ENCODE measurements around the gene PLCD3.
A peak's percentile ranks its signal among the peaks of the same experiment; 100 is the strongest.

The PLCD3 gene

GRCh38 chr17:45149669-45150664 lies 17.7 kb upstream of the PLCD3 start:
- DNase-seq (ENCODE audit: extremely low read depth in 1 of 2, low read depth in 1 of 2): no peak

- DNase-seq (ENCODE audit: extremely low read depth in 1 of 2, low read depth in 1 of 2): peak in 1 of 2 donors; percentile 66
These were observed 16.8 kb upstream of the PLCD3 start for GRCh38 chr17:45149037-45149668.

GRCh38 chr17:45148183-45149036 lies 16.1 kb upstream of the PLCD3 start, which contains the start of gene HEXIM1:
Gene HEXIM1, plus strand, starts transcription at chr17:45148475. Its CDS starts 716 bp downstream, at chr17:45149191.
- peak; percentile 96 to 99 for DNase-seq (ENCODE audit: extremely low read depth in 1 of 2, low read depth in 1 of 2)

- DNase-seq (ENCODE audit: extremely low read depth in 1 of 2, low read depth in 1 of 2): peak in 1 of 2 donors; percentile 44
These were observed 15.4 kb upstream of the PLCD3 start for GRCh38 chr17:45147581-45148182.

- no peak for DNase-seq (ENCODE audit: extremely low read depth in 1 of 2, low read depth in 1 of 2)
These were observed 14.7 kb upstream of the PLCD3 start for GRCh38 chr17:45146890-45147580.

GRCh38 chr17:45146592-45146889 lies 14.2 kb upstream of the PLCD3 start:
- DNase-seq (ENCODE audit: extremely low read depth in 1 of 2, low read depth in 1 of 2): no peak

- DNase-seq (ENCODE audit: extremely low read depth in 1 of 2, low read depth in 1 of 2): no peak
These were observed 13.9 kb upstream of the PLCD3 start for GRCh38 chr17:45146166-45146565.

GRCh38 chr17:45145035-45145389 lies 12.7 kb upstream of the PLCD3 start:
- no peak for DNase-seq (ENCODE audit: extremely low read depth in 1 of 2, low read depth in 1 of 2)

GRCh38 chr17:45144199-45145034 lies 12.1 kb upstream of the PLCD3 start:
- DNase-seq (ENCODE audit: extremely low read depth in 1 of 2, low read depth in 1 of 2): no peak

GRCh38 chr17:45143767-45144198 lies 11.5 kb upstream of the PLCD3 start:
- DNase-seq (ENCODE audit: extremely low read depth in 1 of 2, low read depth in 1 of 2): no peak

GRCh38 chr17:45143094-45143670 lies 10.9 kb upstream of the PLCD3 start:
- no peak for DNase-seq (ENCODE audit: extremely low read depth in 1 of 2, low read depth in 1 of 2)

- no peak for DNase-seq (ENCODE audit: extremely low read depth in 1 of 2, low read depth in 1 of 2)
These were observed 7.2 kb upstream of the PLCD3 start for GRCh38 chr17:45139533-45139920.

- no peak for DNase-seq (ENCODE audit: extremely low read depth in 1 of 2, low read depth in 1 of 2)
These were observed 6.7 kb upstream of the PLCD3 start for GRCh38 chr17:45138911-45139532.

GRCh38 chr17:45137561-45138305 lies 5.4 kb upstream of the PLCD3 start:
- no peak for DNase-seq (ENCODE audit: extremely low read depth in 1 of 2, low read depth in 1 of 2)

- DNase-seq (ENCODE audit: extremely low read depth in 1 of 2, low read depth in 1 of 2): no peak
These were observed 4.7 kb upstream of the PLCD3 start for GRCh38 chr17:45136846-45137560.

- DNase-seq (ENCODE audit: extremely low read depth in 1 of 2, low read depth in 1 of 2): no peak
These were observed 3.9 kb upstream of the PLCD3 start for GRCh38 chr17:45135978-45136791.
